ENCODE measurements around the gene RLN3.
"Not testable (repeated sequence)": the region's sequence is repeated elsewhere in the genome, so short reads cannot be mapped to it uniquely, and the experiment has no call there.

RLN3 gene

GRCh38 chr19:14023404-14024235, 4.3 kb upstream of the RLN3 start:
- DNase-seq = peak; percentile 18

- not testable (repeated sequence) for DNase-seq
These were observed 1.2 kb upstream of the RLN3 start for GRCh38 chr19:14026652-14027192.

DNA sequence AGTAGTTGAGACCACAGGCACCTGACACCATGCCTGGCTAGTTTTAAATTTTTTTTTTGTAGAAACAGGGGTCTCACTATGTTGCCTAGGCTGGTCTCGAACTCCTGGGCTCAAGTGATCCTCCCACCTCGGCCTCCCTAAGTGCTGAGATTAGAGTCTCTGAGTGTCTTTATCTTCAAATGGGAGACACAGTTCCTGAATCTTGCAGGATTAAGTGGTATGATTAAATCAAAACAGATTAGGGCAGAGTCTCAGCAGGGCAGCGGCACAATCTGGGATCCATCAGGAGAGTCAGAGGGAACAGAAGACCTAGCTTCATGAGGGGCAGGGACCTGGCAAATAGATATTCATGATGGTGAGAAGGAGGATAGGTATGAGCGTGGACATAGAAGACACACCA, 953 bp downstream of the RLN3 start:
- DNase-seq = no peak

DNA sequence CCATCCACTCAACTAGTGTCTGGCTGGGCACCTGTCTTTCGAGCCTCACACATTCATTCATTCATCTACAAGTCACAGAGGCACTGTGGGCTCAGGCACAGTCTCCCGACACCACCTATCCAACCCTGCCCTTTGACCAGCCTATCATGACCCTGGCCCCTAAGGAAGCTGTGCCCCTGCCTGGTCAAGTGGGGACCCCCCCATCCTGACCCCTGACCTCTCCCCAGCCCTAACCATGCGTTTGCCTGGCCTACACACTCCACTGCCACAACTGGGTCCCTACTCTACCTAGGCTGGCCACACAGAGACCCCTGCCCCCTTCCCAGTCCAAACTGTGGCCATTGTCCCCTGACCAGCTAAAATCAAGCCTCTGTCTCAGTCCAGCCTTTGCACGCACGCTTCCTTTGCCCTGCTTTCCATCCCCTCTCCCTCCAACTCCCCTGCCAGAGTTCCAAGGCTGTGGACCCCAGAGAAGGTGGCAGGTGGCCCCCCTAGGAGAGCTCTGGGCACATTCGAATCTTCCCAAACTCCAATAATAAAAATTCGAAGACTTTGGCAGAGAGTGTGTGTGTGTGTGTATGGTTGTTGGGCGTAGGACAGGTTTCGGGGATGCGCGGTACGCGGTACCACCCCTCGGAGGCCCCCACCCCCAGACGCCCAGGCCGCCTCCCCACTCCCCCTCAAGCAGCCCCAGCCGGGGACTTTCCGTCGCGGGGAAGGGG, 3.2 kb downstream of the RLN3 start:
- no peak for DNase-seq

DNA sequence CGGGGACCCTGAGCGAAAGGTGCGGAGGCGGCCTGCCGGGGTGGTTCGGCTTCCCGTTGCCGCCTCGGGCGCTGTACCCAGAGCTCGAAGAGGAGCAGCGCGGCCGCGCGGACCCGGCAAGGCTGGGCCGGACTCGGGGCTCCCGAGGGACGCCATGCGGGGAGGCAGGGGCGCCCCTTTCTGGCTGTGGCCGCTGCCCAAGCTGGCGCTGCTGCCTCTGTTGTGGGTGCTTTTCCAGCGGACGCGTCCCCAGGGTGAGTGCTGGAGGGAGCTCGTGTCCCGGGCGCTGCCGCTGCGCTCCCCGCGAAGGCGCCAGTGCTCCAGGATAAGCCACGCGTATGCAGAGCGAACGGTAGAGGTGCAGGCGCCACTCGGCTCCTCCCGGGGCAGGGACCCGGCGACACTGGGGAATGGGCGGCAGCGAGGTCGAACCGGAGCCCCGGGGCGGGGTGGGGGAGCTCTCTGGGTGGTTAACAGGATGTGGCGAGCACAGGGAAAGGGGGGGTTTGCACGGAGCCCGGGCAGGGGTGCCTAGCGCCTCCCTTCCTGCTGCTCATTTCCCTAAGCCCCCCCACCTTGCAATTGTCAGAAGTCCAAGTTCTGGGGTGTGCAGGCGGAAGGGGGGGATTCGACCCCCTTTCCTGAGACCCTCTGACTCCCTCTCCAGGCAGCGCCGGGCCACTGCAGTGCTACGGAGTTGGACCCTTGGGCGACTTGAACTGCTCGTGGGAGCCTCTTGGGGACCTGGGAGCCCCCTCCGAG, 4.0 kb downstream of the RLN3 start, which contains the start of gene IL27RA:
Gene IL27RA (plus strand): TSS at position 44 of the 762 bp plus-strand sequence. CDS start 111 bp downstream, at position 155.
- peak; percentile 58 for DNase-seq

- no peak for DNase-seq
These were observed 6.0 kb downstream of the RLN3 start for GRCh38 chr19:14033946-14034345.

- DNase-seq = not testable (repeated sequence)
These were observed 7.2 kb downstream of the RLN3 start for GRCh38 chr19:14035159-14035558.

- no peak for DNase-seq
These were observed 7.8 kb downstream of the RLN3 start for GRCh38 chr19:14035706-14036105.

DNA sequence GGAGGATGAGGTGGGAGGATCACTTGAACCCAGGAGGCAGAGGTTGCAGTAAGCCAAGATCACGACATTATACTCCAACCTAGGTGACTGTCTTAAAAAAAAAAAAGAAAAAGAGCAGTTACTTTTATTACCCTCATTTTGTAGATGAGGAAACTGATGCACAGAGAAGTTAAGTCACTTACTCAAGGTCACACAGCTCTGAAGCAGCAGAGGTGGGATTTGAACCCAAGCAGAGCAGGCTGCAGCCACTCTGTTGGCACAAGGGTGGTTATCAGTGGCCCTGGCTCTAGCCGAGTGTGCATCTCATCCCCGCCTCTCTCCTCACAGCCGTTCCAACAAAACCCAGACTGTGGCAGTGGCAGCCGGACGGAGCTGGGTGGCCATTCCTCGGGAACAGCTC, 11.2 kb downstream of the RLN3 start:
- no peak for DNase-seq

- peak; percentile 41 for DNase-seq
These were observed 15.0 kb downstream of the RLN3 start for GRCh38 chr19:14042659-14043608.

DNA sequence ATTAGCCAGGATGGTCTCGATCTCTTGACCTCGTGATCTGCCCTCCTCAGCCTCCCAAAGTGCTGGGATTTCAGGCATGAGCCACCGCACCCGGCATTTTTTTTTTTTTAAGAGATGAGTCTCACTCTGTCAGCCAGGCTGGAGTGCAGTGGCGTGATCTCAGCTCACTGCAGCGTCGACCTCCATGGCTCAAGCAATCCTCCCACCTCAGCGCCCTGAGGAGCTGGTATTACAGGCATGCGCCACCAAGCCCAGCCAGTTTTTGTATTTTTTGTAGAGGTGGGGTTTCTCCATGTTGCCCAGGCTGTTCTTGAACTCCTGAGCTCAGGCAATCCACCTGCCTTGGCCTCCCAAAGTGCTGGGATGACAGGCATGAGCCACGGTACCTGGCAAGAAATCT, 19.9 kb downstream of the RLN3 start:
- not testable (repeated sequence) for DNase-seq

DNA sequence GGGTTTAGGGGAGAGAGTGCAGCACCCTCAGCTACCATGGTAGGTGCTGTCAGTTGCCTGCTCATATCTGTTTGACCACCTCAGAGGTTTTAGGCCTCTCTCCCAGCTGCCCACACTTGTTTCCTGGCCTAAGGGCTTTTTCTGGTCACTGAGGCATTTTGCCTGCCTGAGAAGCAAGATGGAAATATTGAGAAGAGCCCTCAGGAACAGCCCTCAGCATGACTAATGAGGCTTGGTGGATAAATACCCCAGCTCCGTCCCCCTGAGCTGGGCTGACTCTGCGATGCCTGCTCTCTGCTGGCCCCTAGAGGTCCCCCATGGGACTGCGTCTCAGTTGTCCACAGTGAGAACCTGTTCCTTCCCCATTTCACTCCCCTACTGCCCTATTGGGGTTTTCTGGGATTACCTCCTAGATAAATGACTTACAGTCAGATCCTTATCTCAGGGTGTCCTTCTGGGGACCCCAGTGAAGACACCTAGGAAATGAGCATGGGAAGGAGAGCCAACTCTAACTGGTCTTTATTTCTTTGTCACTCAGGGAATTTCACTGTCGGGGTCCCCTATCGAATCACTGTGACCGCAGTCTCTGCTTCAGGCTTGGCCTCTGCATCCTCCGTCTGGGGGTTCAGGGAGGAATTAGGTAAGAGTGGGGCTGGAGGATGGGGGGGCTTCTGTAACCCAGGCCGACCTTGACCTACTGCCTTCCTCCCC, 20.6 kb downstream of the RLN3 start:
- no peak for DNase-seq

DNA sequence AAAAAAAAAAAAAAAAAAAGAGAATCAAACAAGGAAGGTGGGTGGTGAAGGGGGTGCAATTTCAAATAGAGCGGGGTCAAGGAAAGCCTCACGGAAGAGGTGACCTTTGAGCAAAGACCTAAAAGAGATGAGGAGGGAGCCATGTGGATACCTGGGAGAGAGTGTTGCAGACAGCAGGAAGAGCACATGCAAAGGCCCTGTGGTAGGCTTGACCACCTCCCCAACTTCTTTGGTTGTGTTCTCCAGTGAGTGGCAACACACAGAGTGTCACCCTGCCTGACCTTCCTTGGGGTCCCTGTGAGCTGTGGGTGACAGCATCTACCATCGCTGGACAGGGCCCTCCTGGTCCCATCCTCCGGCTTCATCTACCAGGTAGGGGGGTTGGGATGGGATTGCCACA, 22.6 kb downstream of the RLN3 start:
- no peak for DNase-seq

- not testable (repeated sequence) for DNase-seq
These were observed 23.0 kb downstream of the RLN3 start for GRCh38 chr19:14050961-14051360.

- DNase-seq = no peak
These were observed 24.0 kb downstream of the RLN3 start for GRCh38 chr19:14051980-14052379.

DNA sequence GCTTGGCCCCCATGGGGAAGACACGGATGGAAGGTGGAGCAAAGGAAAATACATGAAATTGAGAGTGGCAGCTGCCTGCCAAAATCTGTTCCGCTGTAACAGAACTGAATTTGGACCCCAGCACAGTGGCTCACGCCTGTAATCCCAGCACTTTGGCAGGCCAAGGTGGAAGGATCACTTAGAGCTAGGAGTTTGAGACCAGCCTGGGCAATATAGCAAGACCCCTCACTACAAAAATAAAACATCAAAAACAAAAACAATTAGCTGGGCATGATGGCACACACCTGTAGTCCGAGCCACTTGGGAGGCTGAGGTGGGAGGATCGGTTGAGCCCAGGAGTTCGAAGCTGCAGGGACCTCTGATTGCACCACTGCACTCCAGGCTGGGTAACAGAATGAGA, 24.5 kb downstream of the RLN3 start:
- no peak for DNase-seq

DNA sequence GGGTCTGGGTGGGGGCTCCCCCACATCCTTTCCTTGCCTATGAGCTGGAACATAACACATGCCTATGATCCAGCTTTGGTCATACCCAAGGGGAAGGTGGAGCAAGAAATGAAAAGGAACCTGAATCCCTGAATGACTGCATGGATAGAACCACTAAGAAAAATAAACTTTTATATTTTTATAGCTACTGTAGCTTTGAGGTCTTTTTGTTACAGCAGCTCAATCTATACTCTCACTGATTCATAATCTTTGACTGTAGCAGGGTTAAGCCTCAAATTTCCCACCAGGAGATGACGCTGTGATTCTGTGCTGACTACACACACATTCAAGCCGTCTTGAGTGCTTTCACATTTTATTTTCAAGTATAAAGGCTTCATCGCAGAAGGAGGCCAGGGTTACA, 25.1 kb downstream of the RLN3 start:
- DNase-seq = no peak

DNA sequence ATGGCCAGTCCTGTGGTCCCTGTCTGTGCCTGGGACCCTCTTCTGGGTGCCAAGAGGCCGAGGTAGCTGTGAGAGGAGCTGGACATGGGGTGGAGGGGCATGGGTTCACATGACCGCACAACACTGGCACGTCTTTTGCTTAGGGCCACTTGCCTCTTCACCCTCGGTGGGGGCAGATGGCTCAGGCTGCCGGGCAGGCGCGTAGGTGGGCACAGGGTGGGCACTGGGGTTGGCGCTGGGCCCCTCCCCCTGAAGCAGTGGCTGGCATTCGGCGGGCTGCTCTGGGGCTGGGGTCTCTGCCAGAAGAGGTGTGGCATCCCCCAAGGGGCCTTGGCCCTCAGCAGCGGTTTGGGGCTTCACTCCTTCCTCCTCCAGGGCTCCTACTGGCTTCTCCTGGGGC, 25.6 kb downstream of the RLN3 start:
- DNase-seq = no peak

DNA sequence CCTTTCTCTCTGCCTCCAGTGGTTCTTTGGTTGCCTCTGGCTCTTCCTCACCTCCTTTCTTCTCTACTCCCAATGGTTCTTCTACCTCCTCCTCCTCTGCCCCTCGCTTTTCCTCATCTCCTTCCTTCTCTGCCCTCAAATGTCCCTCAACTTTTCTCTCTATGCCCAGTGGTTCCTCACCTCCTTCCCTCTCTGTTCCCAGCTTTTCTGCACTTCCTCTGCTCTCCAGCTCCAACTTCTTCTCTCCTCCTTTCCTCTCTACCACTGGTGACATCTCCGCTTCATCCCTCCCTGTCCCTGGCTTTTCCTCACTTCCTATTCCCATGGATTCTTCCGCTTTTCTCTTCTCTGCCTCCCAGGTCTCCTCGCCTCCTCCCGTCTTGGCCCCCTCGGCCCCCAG, 26.2 kb downstream of the RLN3 start:
- DNase-seq = no peak

GRCh38 chr19:14054721-14055120, 26.8 kb downstream of the RLN3 start:
- no peak for DNase-seq

GRCh38 chr19:14055396-14055795, 27.4 kb downstream of the RLN3 start:
- no peak for DNase-seq

All from NCI-H1694 treated with DMSO at 0.1 percent for 48 hours (cell line).